Measurements from ENCODE around the gene VIPR2.
"Not testable (repeated sequence)": the region's sequence is repeated elsewhere in the genome, so short reads cannot be mapped to it uniquely, and the experiment has no call there.

Gene VIPR2

DNA sequence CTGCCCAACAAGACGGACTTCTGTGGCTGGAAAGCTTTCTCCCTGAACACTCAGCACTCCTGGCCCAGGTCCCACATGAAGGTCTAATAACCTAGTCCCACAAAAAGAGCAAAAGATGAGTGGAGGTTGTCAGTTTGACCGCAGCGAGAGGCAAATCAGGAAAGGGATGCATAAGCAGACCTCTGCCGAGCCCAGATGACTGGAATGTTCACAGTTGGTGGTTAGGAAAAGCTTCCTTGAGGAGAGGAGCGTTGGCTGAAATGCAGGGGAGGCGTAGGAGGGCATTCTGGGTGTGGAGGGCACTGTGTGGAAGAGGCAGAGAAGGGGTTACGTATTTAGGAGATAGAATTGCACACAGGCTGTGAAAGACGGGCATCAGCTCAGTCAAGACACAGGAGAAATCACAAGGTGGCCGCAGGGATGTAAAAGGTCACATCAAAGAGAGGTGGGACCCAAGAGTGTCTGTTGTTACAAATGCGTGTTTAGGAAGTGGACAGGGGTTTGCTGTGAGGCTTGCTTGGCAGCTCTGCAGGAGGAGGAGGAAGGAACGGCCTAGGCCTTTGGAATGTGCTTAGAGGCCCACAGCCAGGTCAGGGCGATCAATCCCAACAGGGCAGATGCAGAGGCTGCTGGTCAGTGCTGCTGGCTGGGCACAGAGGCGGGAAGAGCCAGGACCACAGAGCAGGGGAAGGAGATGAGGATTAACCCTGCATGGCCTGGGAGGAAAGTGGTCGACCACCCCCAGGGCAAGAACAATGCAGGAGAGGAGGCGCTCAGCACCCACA, 133.5 kb downstream of the VIPR2 start:
- Histone ChIP-seq H3K27me3 (ENCODE audit: insufficient read depth, low read length) (peaks cover 5% of the 10 kb centered on the region; the same call in 1 of the 2 replicates), H3K4me1 (ENCODE audit: insufficient read depth, low read length) (peaks cover 5% of the 10 kb centered on the region; the same call in 1 of the 2 replicates), H3K36me3 (ENCODE audit: insufficient read depth, low read depth, low read length) (no peaks in the 10 kb centered on the region), H3K27ac (ENCODE audit: low read length) (no peak overlapping the region), H3K9ac (ENCODE audit: low read depth, low read length) (no peak overlapping the region), H3K4me3 (ENCODE audit: low read length) (no peak overlapping the region), H3K9me3 (ENCODE audit: insufficient read depth, low read depth, low read length) (no peaks in the 10 kb centered on the region)

GRCh38 chr7:159010411-159010810, 134.3 kb downstream of the VIPR2 start:
- Histone ChIP-seq H3K36me3 (ENCODE audit: insufficient read depth, low read depth, low read length) (no peaks in the 10 kb centered on the region), H3K9me3 (ENCODE audit: insufficient read depth, low read depth, low read length) (no peaks in the 10 kb centered on the region), H3K4me1 (ENCODE audit: insufficient read depth, low read length) (no peaks in the 10 kb centered on the region), H3K9ac (ENCODE audit: low read depth, low read length) (no peak overlapping the region), H3K27ac (ENCODE audit: low read length) (no peak overlapping the region), H3K4me3 (ENCODE audit: low read length) (no peak overlapping the region), H3K27me3 (ENCODE audit: insufficient read depth, low read length) (peaks cover 5% of the 10 kb centered on the region; the same call in 1 of the 2 replicates)

- peaks cover under 1% of the 10 kb centered on the region; the same call in 1 of the 2 replicates for H3K27me3 ChIP-seq (ENCODE audit: insufficient read depth, low read length)
- no peak overlapping the region for H3K27ac ChIP-seq (ENCODE audit: low read length)
- no peaks in the 10 kb centered on the region for H3K36me3 ChIP-seq (ENCODE audit: insufficient read depth, low read depth, low read length)
These were observed 134.7 kb downstream of the VIPR2 start for GRCh38 chr7:159009951-159010350.

DNA sequence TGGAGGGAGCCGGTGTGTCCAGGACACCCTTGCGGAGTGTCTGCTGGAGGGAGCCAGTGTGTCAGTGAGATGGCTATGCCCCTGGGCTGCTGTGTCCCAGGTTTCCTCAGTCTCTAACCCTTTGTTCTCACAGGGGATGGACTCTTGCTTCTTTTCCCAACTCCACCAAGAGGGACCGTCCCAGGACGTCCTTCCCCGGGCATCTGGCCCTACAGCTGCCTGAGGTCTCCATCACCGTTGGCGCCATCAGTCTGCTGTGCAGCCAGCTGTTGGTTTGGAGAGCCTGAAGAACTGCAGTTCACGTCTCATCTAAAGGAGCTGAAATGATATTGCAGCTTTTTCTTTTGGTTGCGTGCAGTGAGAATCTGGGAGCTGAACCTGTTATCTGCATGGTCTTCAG, 136.2 kb downstream of the VIPR2 start:
- Histone ChIP-seq H3K36me3 (ENCODE audit: insufficient read depth, low read depth, low read length) (no peaks in the 10 kb centered on the region), H3K4me3 (ENCODE audit: low read length) (no peak overlapping the region), H3K4me1 (ENCODE audit: insufficient read depth, low read length) (no peaks in the 10 kb centered on the region), H3K9me3 (ENCODE audit: insufficient read depth, low read depth, low read length) (no peaks in the 10 kb centered on the region), H3K9ac (ENCODE audit: low read depth, low read length) (no peak overlapping the region), H3K27ac (ENCODE audit: low read length) (no peak overlapping the region), H3K27me3 (ENCODE audit: insufficient read depth, low read length) (no peaks in the 10 kb centered on the region)

More at GRCh38 chr7:159009951-159010350, 134.7 kb downstream of the VIPR2 start:
- Histone ChIP-seq H3K4me3 (ENCODE audit: low read length) (no peak overlapping the region), H3K4me1 (ENCODE audit: insufficient read depth, low read length) (no peaks in the 10 kb centered on the region), H3K9ac (ENCODE audit: low read depth, low read length) (no peak overlapping the region), H3K9me3 (ENCODE audit: insufficient read depth, low read depth, low read length) (no peaks in the 10 kb centered on the region)

GRCh38 chr7:159007996-159008389, 136.7 kb downstream of the VIPR2 start:
- no peaks in the 10 kb centered on the region for H3K9me3 ChIP-seq (ENCODE audit: insufficient read depth, low read depth, low read length)
- no peaks in the 10 kb centered on the region for H3K27me3 ChIP-seq (ENCODE audit: insufficient read depth, low read length)
- no peaks in the 10 kb centered on the region for H3K4me1 ChIP-seq (ENCODE audit: insufficient read depth, low read length)
- H3K36me3 ChIP-seq (ENCODE audit: insufficient read depth, low read depth, low read length), result no peaks in the 10 kb centered on the region
- H3K4me3 ChIP-seq (ENCODE audit: low read length), result no peak overlapping the region
- H3K9ac ChIP-seq (ENCODE audit: low read depth, low read length), result no peak overlapping the region
- no peak overlapping the region for H3K27ac ChIP-seq (ENCODE audit: low read length)

GRCh38 chr7:159007364-159007995, 137.2 kb downstream of the VIPR2 start:
- no peaks in the 10 kb centered on the region for H3K9me3 ChIP-seq (ENCODE audit: insufficient read depth, low read depth, low read length)
- H3K36me3 ChIP-seq (ENCODE audit: insufficient read depth, low read depth, low read length), result no peaks in the 10 kb centered on the region
- H3K27me3 ChIP-seq (ENCODE audit: insufficient read depth, low read length), result no peaks in the 10 kb centered on the region
- H3K4me1 ChIP-seq (ENCODE audit: insufficient read depth, low read length), result no peaks in the 10 kb centered on the region
- H3K4me3 ChIP-seq (ENCODE audit: low read length), result no peak overlapping the region
- H3K9ac ChIP-seq (ENCODE audit: low read depth, low read length), result no peak overlapping the region; the same call in 1 of the 2 replicates
- no peak overlapping the region for H3K27ac ChIP-seq (ENCODE audit: low read length)

DNA sequence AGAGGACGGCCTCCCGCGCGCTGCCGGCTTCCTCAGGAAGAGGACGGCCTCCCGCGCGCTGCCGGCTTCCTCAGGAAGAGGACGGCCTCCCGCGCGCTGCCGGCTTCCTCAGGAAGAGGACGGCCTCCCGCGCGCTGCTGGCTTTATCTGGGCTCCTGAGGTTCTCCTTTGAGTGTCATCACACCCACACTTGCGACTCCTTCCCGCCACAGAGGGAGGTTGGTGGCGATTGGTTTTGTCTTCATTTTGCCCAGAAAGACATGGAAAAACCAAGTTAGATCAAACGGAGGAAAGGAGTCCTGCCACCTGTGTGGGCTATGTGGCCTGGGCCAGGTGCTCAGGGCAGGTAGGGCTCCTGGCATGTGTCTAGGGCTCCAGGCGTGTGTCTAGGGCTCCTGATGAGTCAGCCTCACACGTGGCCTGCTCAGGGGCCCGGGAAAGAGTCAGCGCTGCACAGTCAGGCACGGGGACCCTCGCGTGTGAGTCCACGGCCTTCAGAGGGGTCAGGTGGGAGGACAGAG, 138.0 kb downstream of the VIPR2 start:
- Histone ChIP-seq H3K9ac (ENCODE audit: low read depth, low read length) (no peak overlapping the region), H3K4me1 (ENCODE audit: insufficient read depth, low read length) (no peaks in the 10 kb centered on the region), H3K27ac (ENCODE audit: low read length) (no peak overlapping the region), H3K9me3 (ENCODE audit: insufficient read depth, low read depth, low read length) (no peaks in the 10 kb centered on the region), H3K4me3 (ENCODE audit: low read length) (no peak overlapping the region), H3K27me3 (ENCODE audit: insufficient read depth, low read length) (no peaks in the 10 kb centered on the region), H3K36me3 (ENCODE audit: insufficient read depth, low read depth, low read length) (no peaks in the 10 kb centered on the region)

- not testable (repeated sequence) for H3K27me3 ChIP-seq (ENCODE audit: insufficient read depth, low read length); H3K9me3 ChIP-seq (ENCODE audit: insufficient read depth, low read depth, low read length); H3K27ac ChIP-seq (ENCODE audit: low read length); H3K36me3 ChIP-seq (ENCODE audit: insufficient read depth, low read depth, low read length); H3K9ac ChIP-seq (ENCODE audit: low read depth, low read length); H3K4me3 ChIP-seq (ENCODE audit: low read length); H3K4me1 ChIP-seq (ENCODE audit: insufficient read depth, low read length)
These were observed 138.6 kb downstream of the VIPR2 start for GRCh38 chr7:159006022-159006609.

DNA sequence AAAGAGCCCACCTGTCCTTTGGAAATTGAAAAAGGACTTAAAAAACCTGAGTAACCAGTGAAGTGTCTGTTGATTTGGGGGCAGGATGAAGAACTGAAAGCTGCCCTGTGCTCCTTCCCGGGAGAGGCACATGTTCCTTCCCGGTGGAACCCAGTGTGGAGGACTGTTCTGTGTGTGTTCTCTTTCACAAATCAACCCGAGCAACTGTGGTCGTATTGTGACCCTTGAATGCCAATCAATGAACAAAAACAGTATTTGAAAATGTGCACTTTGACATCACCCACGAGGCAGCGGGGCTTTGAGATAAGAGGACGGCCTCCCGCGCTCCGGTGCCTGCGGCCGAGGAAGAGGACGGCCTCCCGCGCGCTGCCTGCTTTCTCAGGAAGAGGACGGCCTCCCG, 139.0 kb downstream of the VIPR2 start:
- H3K36me3 ChIP-seq (ENCODE audit: insufficient read depth, low read depth, low read length), result no peaks in the 10 kb centered on the region
- no peaks in the 10 kb centered on the region for H3K4me1 ChIP-seq (ENCODE audit: insufficient read depth, low read length)
- H3K27me3 ChIP-seq (ENCODE audit: insufficient read depth, low read length), result no peaks in the 10 kb centered on the region
- no peaks in the 10 kb centered on the region for H3K9me3 ChIP-seq (ENCODE audit: insufficient read depth, low read depth, low read length)
- no peak overlapping the region for H3K27ac ChIP-seq (ENCODE audit: low read length)
- H3K4me3 ChIP-seq (ENCODE audit: low read length), result no peak overlapping the region
- H3K9ac ChIP-seq (ENCODE audit: low read depth, low read length), result no peak overlapping the region

DNA sequence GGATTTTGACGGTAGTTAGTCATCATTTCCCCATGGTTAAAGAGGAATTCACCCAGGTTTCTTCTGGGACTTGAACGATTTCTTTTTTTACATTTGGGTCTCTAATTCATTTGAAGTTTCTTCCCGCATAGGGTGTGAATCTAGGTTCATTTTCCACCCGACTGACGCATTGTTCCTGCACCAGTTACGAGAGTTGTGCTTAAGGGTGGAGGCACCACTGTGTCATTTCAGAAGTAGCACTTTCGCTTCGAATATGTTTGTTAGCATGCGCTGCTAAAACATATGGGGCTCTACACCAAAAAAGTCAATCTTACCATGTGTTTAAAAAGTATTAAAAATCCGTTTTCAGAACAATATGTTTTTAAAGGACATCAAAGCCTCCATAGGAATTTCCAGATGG, 140.3 kb downstream of the VIPR2 start:
- no peaks in the 10 kb centered on the region for H3K4me1 ChIP-seq (ENCODE audit: insufficient read depth, low read length)
- H3K9ac ChIP-seq (ENCODE audit: low read depth, low read length), result no peak overlapping the region
- no peak overlapping the region for H3K27ac ChIP-seq (ENCODE audit: low read length)
- no peaks in the 10 kb centered on the region for H3K27me3 ChIP-seq (ENCODE audit: insufficient read depth, low read length)
- H3K4me3 ChIP-seq (ENCODE audit: low read length), result no peak overlapping the region
- H3K36me3 ChIP-seq (ENCODE audit: insufficient read depth, low read depth, low read length), result no peaks in the 10 kb centered on the region
- H3K9me3 ChIP-seq (ENCODE audit: insufficient read depth, low read depth, low read length), result no peaks in the 10 kb centered on the region

- Histone ChIP-seq H3K27ac (ENCODE audit: low read length) (no peak overlapping the region), H3K9ac (ENCODE audit: low read depth, low read length) (no peak overlapping the region), H3K9me3 (ENCODE audit: insufficient read depth, low read depth, low read length) (no peaks in the 10 kb centered on the region), H3K4me1 (ENCODE audit: insufficient read depth, low read length) (no peaks in the 10 kb centered on the region), H3K4me3 (ENCODE audit: low read length) (no peak overlapping the region), H3K36me3 (ENCODE audit: insufficient read depth, low read depth, low read length) (no peaks in the 10 kb centered on the region), H3K27me3 (ENCODE audit: insufficient read depth, low read length) (peaks cover 10% of the 10 kb centered on the region)
These were observed 142.9 kb downstream of the VIPR2 start for GRCh38 chr7:159001811-159002210.
